H9 (cell line): Measurements from ENCODE around the gene JUP. TPM values are rescaled to one million over a fixed set of nuclear protein-coding genes. Genes with fewer than 3 reads are reported as not detected.

ENCODE experiments used
- DNase-seq: peaks from one replicate; pipeline ENCODE4 v3.0.0-alpha.2; 2017
- H2AFZ ChIP-seq: one replicate; pipeline ENCODE4 v1.6.1; 2013; ENCODE audit warnings: mild to moderate bottlenecking, low read length, control low read depth, moderate library complexity
- H2AK5ac ChIP-seq: 2 replicates; pipeline ENCODE4 v1.6.1; 2013; ENCODE audit warnings: low read length, control low read depth, mixed read lengths; ENCODE audit not compliant: insufficient read length
- H2BK120ac ChIP-seq: one replicate; pipeline ENCODE4 v1.6.1; 2013; ENCODE audit warnings: low read depth, mild to moderate bottlenecking, low read length, control low read depth, inconsistent platforms; ENCODE audit not compliant: poor library complexity, severe bottlenecking
- H2BK12ac ChIP-seq: 2 replicates; pipeline ENCODE4 v1.6.1; 2013; ENCODE audit warnings: low read length, control low read depth, mixed read lengths, low read depth; ENCODE audit not compliant: insufficient read length
- H2BK15ac ChIP-seq: 2 replicates; pipeline ENCODE4 v1.6.1; 2013; ENCODE audit warnings: low read depth, low read length, control low read depth
- H2BK20ac ChIP-seq: one replicate; pipeline ENCODE4 v1.6.1; 2013; ENCODE audit warnings: low read depth, mild to moderate bottlenecking, low read length, control low read depth, inconsistent platforms; ENCODE audit not compliant: poor library complexity, severe bottlenecking
- H2BK5ac ChIP-seq: 2 replicates; pipeline ENCODE4 v1.6.1; 2013; ENCODE audit warnings: low read length, control low read depth, mixed read lengths; ENCODE audit not compliant: insufficient read length
- H3K14ac ChIP-seq: 2 replicates; pipeline ENCODE4 v1.6.1; 2013; ENCODE audit warnings: low read length, control low read depth; ENCODE audit not compliant: insufficient read depth
- H3K18ac ChIP-seq: 2 replicates; pipeline ENCODE4 v1.6.1; 2013; ENCODE audit warnings: low read depth, mild to moderate bottlenecking, mixed read lengths, low read length, control low read depth; ENCODE audit not compliant: insufficient read length
- H3K23ac ChIP-seq: 2 replicates; pipeline ENCODE4 v1.6.1; 2013; ENCODE audit warnings: low read length, control low read depth, mixed read lengths, low read depth; ENCODE audit not compliant: insufficient read length
- H3K23me2 ChIP-seq: 2 replicates; pipeline ENCODE4 v1.6.1; 2013; ENCODE audit warnings: low read depth, mild to moderate bottlenecking, mixed read lengths, low read length, control low read depth; ENCODE audit not compliant: insufficient read length, poor library complexity, severe bottlenecking
- H3K27ac ChIP-seq: 2 replicates; pipeline ENCODE4 v1.5.1; 2013; ENCODE audit warnings: low read length, control low read depth, mixed read lengths, low read depth; ENCODE audit not compliant: insufficient read length
- H3K27me3 ChIP-seq: 2 replicates; pipeline ENCODE4 v1.6.1; 2013; ENCODE audit warnings: low read length, control low read depth, inconsistent platforms; ENCODE audit not compliant: insufficient read depth
- H3K4ac ChIP-seq: 2 replicates; pipeline ENCODE4 v1.6.1; 2013; ENCODE audit warnings: low read depth, mild to moderate bottlenecking, control low read depth, inconsistent platforms, low read length, moderate library complexity
- H3K4me1 ChIP-seq: 2 replicates; pipeline ENCODE4 v1.6.1; 2013; ENCODE audit warnings: low read length, control low read depth, inconsistent platforms; ENCODE audit not compliant: insufficient read depth
- H3K4me2 ChIP-seq: 2 replicates; pipeline ENCODE4 v1.6.1; 2013; ENCODE audit warnings: low read length, control low read depth, mixed read lengths; ENCODE audit not compliant: insufficient read length, insufficient read depth
- H3K56ac ChIP-seq: 2 replicates; pipeline ENCODE4 v1.6.1; 2013; ENCODE audit warnings: low read depth, mild to moderate bottlenecking, mixed read lengths, low read length, control low read depth; ENCODE audit not compliant: insufficient read length
- H3K79me1 ChIP-seq: 2 replicates; pipeline ENCODE4 v1.6.1; 2013; ENCODE audit warnings: low read depth, mild to moderate bottlenecking, moderate library complexity, low read length, control low read depth, inconsistent platforms; ENCODE audit not compliant: insufficient read depth, poor library complexity, severe bottlenecking
- H3K79me2 ChIP-seq: 2 replicates; pipeline ENCODE4 v1.6.1; 2013; ENCODE audit warnings: low read length, control low read depth, inconsistent platforms; ENCODE audit not compliant: insufficient read depth
- H3K9ac ChIP-seq: 2 replicates; pipeline ENCODE4 v1.6.1; 2013; ENCODE audit warnings: low read length, control low read depth, mixed read lengths; ENCODE audit not compliant: insufficient read length; ENCODE audit errors: extremely low read depth
- H3K9me3 ChIP-seq: one replicate; pipeline ENCODE4 v1.6.1; 2013; ENCODE audit warnings: low read depth, low read length, inconsistent platforms; ENCODE audit not compliant: control insufficient read depth
- H3T11ph ChIP-seq: one replicate; pipeline ENCODE4 v1.6.1; 2013; ENCODE audit warnings: mild to moderate bottlenecking, low read length, control low read depth, inconsistent platforms
- H4K20me1 ChIP-seq: one replicate; pipeline ENCODE4 v1.6.1; 2013; ENCODE audit not compliant: control insufficient read depth, insufficient read length, insufficient read depth
- H4K5ac ChIP-seq: 2 replicates; pipeline ENCODE4 v1.6.1; 2013; ENCODE audit warnings: low read depth, mild to moderate bottlenecking, mixed read lengths, low read length, control low read depth; ENCODE audit not compliant: insufficient read length
- H4K8ac ChIP-seq: replicated peaks from 2 replicates; pipeline ENCODE4 v1.6.1; 2013; ENCODE audit warnings: low read length, control low read depth, mixed read lengths, low read depth; ENCODE audit not compliant: insufficient read length
- H4K91ac ChIP-seq: 2 replicates; pipeline ENCODE4 v1.6.1; 2013; ENCODE audit warnings: low read depth, mild to moderate bottlenecking, moderate library complexity, mixed read lengths, low read length, control low read depth; ENCODE audit not compliant: insufficient read length
- H3K27ac Mint-ChIP-seq, 3 experiments: 2 replicates in 2 of 3; 3 replicates in 1 of 3; pipeline ENCODE4 v1.8.0; 2020 to 2021; ENCODE audit warnings: mixed read lengths in 3 of 3, mild to moderate bottlenecking in 1 of 3, moderate library complexity in 1 of 3
- H3K27me3 Mint-ChIP-seq: 2 replicates; pipeline ENCODE4 v1.8.0; 2021; ENCODE audit warnings: low read depth, mild to moderate bottlenecking, moderate library complexity, mixed read lengths
- H3K36me3 Mint-ChIP-seq, 3 experiments: 2 replicates in 2 of 3; 3 replicates in 1 of 3; pipeline ENCODE4 v1.8.0; 2020 to 2021; ENCODE audit warnings: low read depth in 3 of 3, mixed read lengths in 3 of 3; ENCODE audit not compliant: insufficient read depth in 1 of 3
- H3K4me1 Mint-ChIP-seq, 2 experiments: 2 replicates each; pipeline ENCODE4 v1.8.0; 2020; ENCODE audit warnings: mixed read lengths in 2 of 2
- H3K4me3 Mint-ChIP-seq, 2 experiments: 2 replicates in 1 of 2; 3 replicates in 1 of 2; pipeline ENCODE4 v1.8.0; 2020 to 2021; ENCODE audit warnings: mild to moderate bottlenecking in 2 of 2, mixed read lengths in 2 of 2, moderate library complexity in 1 of 2
- H3K9me3 Mint-ChIP-seq, 2 experiments: 2 replicates in 1 of 2; 3 replicates in 1 of 2; pipeline ENCODE4 v1.8.0; 2020; ENCODE audit warnings: mild to moderate bottlenecking in 2 of 2, mixed read lengths in 2 of 2, moderate library complexity in 1 of 2
- WGBS: extraction: QIAGEN DNeasy Blood & Tissue Kit; methylation state at CpG from one replicate; pipeline ENCODE4 v1.1.7; 2013; ENCODE audit warnings: missing lambda C conversion rate, low lambda C conversion rate, mixed read lengths; ENCODE audit not compliant: insufficient read length; ENCODE audit errors: extremely low coverage; 5-methylcytosine and 5-hydroxymethylcytosine counted together
- total RNA-seq: library from RNA; stranded (reverse); gene quantifications from 2 replicates; pipeline ENCODE4 v1.2.1, GENCODE V29; 2021
- TF ChIP-seq, protein P1 (sequence below): fragments of 200-600 bp; sonication (generic); conservative IDR thresholded peaks from 3 replicates; pipeline ENCODE4 v1.8.0; 2021; ENCODE audit warnings: antibody characterized with exemption, mild to moderate bottlenecking

The JUP gene
- total RNA-seq, 1 experiment from 2014 or later, result 90.1 TPM

DNA sequence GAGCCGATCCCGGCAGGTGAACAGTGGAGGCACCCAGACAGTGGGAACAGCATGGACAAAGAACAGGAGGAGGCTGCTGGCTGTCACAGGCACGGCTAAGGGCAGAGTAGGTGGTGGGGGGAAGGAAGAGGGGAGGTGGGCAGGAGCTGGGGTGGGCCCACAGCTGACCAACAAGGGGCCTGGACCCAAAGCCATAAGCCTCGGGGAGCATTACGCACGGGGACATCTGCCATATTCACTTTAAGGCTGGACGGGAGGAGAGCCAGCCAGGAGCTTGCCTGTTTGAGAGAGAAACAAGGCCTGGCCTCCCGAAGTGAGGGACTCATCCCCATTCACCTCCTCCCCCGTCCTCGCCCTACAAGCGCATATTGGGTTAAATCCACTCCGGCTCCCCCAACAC lies 32.4 kb downstream of the JUP start:
- peak overlapping the region in 1 of 3 experiments; percentile 74; a peak in 3 of 7 replicates for H3K27ac Mint-ChIP-seq
- Histone ChIP-seq H3K27me3 (no peaks in the 10 kb centered on the region), H2AFZ (no peak overlapping the region), H4K5ac (no peak overlapping the region), H4K8ac (no peak overlapping the region), H4K91ac (no peak overlapping the region), H3K4ac (no peak overlapping the region), H3K79me1 (no peaks in the 10 kb centered on the region), H3K23ac (no peak overlapping the region), H2BK20ac (no peak overlapping the region), H3K27ac (no peak overlapping the region), H2BK15ac (no peak overlapping the region), H3K18ac (no peak overlapping the region), H2BK120ac (no peak overlapping the region), H3K23me2 (no peaks in the 10 kb centered on the region), H2BK5ac (no peak overlapping the region), H3K4me1 (no peaks in the 10 kb centered on the region), H3K9me3 (no peaks in the 10 kb centered on the region), H3K4me2 (no peak overlapping the region), H3K14ac (no peak overlapping the region), H2AK5ac (no peak overlapping the region), H2BK12ac (no peak overlapping the region), H3K79me2 (no peaks in the 10 kb centered on the region), H3T11ph (no peak overlapping the region), H4K20me1 (no peaks in the 10 kb centered on the region), H3K9ac (no peak overlapping the region), H3K56ac (no peak overlapping the region)
- no peak overlapping the region for H3K4me3 Mint-ChIP-seq
- no CpG with 5 or more reads among the region's 12 CpGs for WGBS
- TF ChIP-seq, protein P1, sequence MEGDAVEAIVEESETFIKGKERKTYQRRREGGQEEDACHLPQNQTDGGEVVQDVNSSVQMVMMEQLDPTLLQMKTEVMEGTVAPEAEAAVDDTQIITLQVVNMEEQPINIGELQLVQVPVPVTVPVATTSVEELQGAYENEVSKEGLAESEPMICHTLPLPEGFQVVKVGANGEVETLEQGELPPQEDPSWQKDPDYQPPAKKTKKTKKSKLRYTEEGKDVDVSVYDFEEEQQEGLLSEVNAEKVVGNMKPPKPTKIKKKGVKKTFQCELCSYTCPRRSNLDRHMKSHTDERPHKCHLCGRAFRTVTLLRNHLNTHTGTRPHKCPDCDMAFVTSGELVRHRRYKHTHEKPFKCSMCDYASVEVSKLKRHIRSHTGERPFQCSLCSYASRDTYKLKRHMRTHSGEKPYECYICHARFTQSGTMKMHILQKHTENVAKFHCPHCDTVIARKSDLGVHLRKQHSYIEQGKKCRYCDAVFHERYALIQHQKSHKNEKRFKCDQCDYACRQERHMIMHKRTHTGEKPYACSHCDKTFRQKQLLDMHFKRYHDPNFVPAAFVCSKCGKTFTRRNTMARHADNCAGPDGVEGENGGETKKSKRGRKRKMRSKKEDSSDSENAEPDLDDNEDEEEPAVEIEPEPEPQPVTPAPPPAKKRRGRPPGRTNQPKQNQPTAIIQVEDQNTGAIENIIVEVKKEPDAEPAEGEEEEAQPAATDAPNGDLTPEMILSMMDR, result no peak
- H3K27me3 Mint-ChIP-seq, result no peaks in the 10 kb centered on the region; the same call in 1 of the 2 replicates
- DNase-seq, result no peak
- no peaks in the 10 kb centered on the region for H3K9me3 Mint-ChIP-seq
- peaks cover 22 to 43% (median 42%) of the 10 kb centered on the region in 3 experiments; a peak in 6 of 7 replicates for H3K36me3 Mint-ChIP-seq
- H3K4me1 Mint-ChIP-seq, result no peaks in the 10 kb centered on the region
